Measurements from ENCODE around the gene MDFIC.

MDFIC gene

DNA sequence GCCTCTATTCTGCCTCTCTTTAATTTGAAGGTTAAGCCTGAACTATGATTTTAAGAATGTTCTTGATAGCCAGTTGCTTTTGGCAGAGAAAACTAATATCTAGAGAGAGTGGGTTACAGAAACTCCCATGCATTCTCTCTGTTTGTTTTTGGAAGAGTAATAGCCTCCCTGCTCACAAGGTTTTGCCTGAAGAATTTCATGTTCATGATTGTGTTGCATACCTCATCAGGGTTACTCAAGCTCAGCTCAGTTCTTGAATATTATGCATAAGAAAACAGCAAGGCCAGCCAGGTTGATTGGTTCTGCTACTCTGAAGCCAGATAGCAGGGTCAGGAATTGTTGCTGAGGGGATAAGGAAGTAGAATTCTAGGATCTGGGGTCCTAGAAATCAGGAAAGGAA lies 137.4 kb downstream of the MDFIC start:
- DNase-seq (ENCODE audit: low read depth, low spot score), result peak; percentile 12
- TF ChIP-seq, protein P1, sequence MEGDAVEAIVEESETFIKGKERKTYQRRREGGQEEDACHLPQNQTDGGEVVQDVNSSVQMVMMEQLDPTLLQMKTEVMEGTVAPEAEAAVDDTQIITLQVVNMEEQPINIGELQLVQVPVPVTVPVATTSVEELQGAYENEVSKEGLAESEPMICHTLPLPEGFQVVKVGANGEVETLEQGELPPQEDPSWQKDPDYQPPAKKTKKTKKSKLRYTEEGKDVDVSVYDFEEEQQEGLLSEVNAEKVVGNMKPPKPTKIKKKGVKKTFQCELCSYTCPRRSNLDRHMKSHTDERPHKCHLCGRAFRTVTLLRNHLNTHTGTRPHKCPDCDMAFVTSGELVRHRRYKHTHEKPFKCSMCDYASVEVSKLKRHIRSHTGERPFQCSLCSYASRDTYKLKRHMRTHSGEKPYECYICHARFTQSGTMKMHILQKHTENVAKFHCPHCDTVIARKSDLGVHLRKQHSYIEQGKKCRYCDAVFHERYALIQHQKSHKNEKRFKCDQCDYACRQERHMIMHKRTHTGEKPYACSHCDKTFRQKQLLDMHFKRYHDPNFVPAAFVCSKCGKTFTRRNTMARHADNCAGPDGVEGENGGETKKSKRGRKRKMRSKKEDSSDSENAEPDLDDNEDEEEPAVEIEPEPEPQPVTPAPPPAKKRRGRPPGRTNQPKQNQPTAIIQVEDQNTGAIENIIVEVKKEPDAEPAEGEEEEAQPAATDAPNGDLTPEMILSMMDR (IDR thresholded peaks at IDR 0.05; ENCODE audit: insufficient read depth, low read length, missing control alignments), result no peak
- ChIA-PET CTCF (no interaction called here), POLR2A (no interaction called here)
- H3K4me3 ChIP-seq (ENCODE audit: low read depth, low read length), result no peak overlapping the region

DNA sequence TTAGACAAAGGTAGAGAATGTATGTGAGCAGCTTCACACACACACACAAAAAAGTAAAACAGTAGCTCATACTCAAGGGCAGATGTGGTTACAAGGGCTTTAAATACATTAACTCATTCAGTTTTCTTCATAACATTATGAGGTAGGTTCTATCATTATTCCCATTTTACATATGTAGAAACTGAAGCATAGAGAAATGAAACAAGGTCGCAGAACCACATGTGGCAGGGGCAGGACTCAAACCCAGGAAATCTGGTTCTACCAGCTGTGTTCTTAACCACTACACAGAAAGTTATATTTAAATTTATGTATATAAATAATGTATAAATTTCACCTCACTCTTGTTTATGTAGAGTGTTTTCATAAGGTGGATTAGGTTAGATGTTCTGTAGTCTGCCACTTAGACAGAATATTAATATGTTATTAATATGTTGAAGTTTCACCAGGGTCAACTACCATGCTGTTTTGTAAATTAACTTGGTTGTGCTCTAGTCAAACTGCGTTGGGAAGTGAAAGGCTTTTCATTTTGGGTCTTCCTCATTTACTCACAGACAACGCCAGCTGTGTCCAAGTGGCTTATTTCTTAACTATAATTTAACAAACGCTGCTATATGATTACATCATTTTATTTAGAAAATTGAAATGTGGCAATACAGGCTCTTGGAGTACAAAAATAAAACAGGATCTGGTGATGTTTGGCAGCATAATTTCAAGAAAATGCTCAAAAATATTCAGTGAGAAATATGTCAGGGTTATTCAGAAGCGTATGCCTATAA lies 138.4 kb downstream of the MDFIC start:
- TF ChIP-seq, protein P1 (IDR thresholded peaks at IDR 0.05; ENCODE audit: insufficient read depth, low read length, missing control alignments), result no peak
- CTCF ChIA-PET, result no interaction called here
- no peak overlapping the region for H3K4me3 ChIP-seq (ENCODE audit: low read depth, low read length)

DNA sequence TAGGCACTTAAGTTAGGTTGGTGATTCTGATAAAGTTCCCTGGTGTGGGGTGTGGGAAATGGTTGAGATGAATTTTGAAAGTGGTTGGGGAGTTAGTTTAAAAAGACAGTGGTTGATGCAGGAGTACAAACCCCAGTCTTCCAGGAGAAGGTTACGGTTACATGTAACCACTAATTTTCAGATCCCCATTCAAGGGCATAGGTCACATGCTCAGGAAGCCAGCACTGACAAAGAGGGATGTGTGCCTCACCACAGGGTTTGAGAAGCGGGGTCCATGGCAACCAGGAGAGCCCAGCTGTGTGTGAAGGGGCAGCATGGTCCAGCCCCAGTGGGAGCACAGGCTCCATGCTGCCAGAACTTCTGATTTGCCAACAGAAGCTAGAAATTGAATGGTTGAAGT lies 144.2 kb downstream of the MDFIC start:
- ChIA-PET CTCF (no interaction called here), POLR2A (no interaction called here)
- no peak overlapping the region for H3K4me3 ChIP-seq (ENCODE audit: low read depth, low read length)
- TF ChIP-seq, protein P1 (IDR thresholded peaks at IDR 0.05; ENCODE audit: insufficient read depth, low read length, missing control alignments), result no peak
- DNase-seq (ENCODE audit: low read depth, low spot score), result no peak

More for the DNA sequence above, 138.4 kb downstream of the MDFIC start:
- DNase-seq (ENCODE audit: low read depth, low spot score), result no peak
- POLR2A ChIA-PET, result no interaction called here

DNA sequence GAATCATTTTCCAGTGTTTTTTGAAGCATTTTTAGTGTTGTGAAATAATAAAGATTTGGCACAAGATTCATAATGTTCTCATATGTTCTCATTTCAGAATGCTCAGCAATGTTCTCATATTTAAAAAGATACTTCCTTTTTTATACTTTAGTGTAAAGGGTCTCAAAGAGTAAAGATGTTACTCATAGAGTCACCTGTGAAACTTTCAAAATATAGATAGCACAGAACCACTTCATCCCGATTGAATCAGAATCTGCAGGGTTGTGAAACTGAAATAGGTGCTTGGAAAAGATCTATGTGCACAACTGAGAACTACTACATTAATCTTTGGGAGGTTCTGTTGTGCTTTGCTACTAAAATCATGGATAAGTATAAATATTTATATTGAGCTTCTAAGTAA lies 144.7 kb downstream of the MDFIC start:
- no peak overlapping the region for H3K4me3 ChIP-seq (ENCODE audit: low read depth, low read length)
- no peak for DNase-seq (ENCODE audit: low read depth, low spot score)
- TF ChIP-seq, protein P1 (IDR thresholded peaks at IDR 0.05; ENCODE audit: insufficient read depth, low read length, missing control alignments), result no peak
- ChIA-PET CTCF (no interaction called here), POLR2A (no interaction called here)

DNA sequence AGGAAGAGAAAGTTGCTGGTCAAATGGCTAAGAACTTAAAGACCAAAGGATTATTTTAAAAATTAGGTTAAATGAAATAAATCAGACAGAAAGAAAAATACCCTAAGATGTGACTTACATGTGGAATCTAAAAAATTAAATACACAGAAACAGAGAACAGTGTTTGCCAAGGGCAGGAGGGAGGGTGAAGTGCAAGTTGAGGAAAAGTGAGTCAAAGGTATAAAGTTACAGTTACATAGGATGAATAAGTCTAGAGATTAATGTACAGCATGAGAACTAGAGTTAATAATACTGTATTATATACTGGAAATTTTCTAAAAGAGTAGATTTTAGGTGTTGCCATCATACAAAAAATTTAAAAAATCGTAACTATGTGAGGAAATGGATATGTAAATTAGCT lies 146.3 kb downstream of the MDFIC start:
- TF ChIP-seq, protein P1 (IDR thresholded peaks at IDR 0.05; ENCODE audit: insufficient read depth, low read length, missing control alignments), result no peak
- no peak overlapping the region for H3K4me3 ChIP-seq (ENCODE audit: low read depth, low read length)
- DNase-seq (ENCODE audit: low read depth, low spot score), result no peak
- CTCF ChIA-PET, result no interaction called here
- POLR2A ChIA-PET, result no interaction called here
